Caco-2 (cell line): ENCODE data around the gene TSPAN1. TPM values are rescaled to one million over a fixed set of nuclear protein-coding genes. Genes with fewer than 3 reads are reported as not detected.

Experiments
- BruUV-seq: library from RNA; stranded (reverse); fragments of 400-500 nt; replicated peaks from 2 replicates; lab custom pipeline; 2021; lab: Mats Ljungman, UMichigan
- CTCF ChIA-PET: fragments of 300-600 bp; sonication (Branson Sonifier 250); formaldehyde crosslinking; loops from one replicate; lab custom pipeline; 2022; ENCODE audit warnings: antibody characterized with exemption; lab: Charles Lee
- POLR2A ChIA-PET: fragments of 300-600 bp; sonication (Branson Sonifier 250); formaldehyde crosslinking; loops from one replicate; lab custom pipeline; 2022; ENCODE audit warnings: antibody characterized with exemption; lab: Charles Lee
- DNase-seq, 2 experiments: peaks; one replicate each; pipeline versions ENCODE4 v3.0.0 to v3.0.0-alpha.2; 2020 to 2022
- H3K27me3 ChIP-seq: replicated peaks from 2 replicates; pipeline ENCODE4 v1.6.0; 2011; ENCODE audit warnings: low read length; ENCODE audit not compliant: control insufficient read depth, insufficient read depth
- H3K36me3 ChIP-seq: 2 replicates; pipeline ENCODE4 v1.5.1; 2011; ENCODE audit warnings: low read length; ENCODE audit not compliant: control insufficient read depth, insufficient read depth
- H3K4me1 ChIP-seq: fragments of 250-450 bp; sonication (Bioruptor Pico); 2 replicates; pipeline ENCODE4 v1.5.1; 2020; ENCODE audit warnings: mild to moderate bottlenecking
- H3K4me3 ChIP-seq: 2 replicates; pipeline ENCODE4 v1.5.1; 2011; ENCODE audit warnings: low read depth, mild to moderate bottlenecking, control low read depth, low read length
- H3K9me3 ChIP-seq: fragments of 250-450 bp; sonication (Bioruptor Pico); 2 replicates; pipeline ENCODE4 v1.5.1; 2020; ENCODE audit warnings: mild to moderate bottlenecking, moderate library complexity
- H3K27ac Mint-ChIP-seq: one replicate; pipeline ENCODE4 v1.8.0; 2022; ENCODE audit warnings: mixed read lengths; ENCODE audit not compliant: unreplicated experiment
- H3K27me3 Mint-ChIP-seq: one replicate; pipeline ENCODE4 v1.8.0; 2022; ENCODE audit warnings: mixed read lengths; ENCODE audit not compliant: insufficient read depth, unreplicated experiment
- H3K36me3 Mint-ChIP-seq: one replicate; pipeline ENCODE4 v1.8.0; 2022; ENCODE audit warnings: mild to moderate bottlenecking, mixed read lengths; ENCODE audit not compliant: insufficient read depth, unreplicated experiment
- H3K4me1 Mint-ChIP-seq: one replicate; pipeline ENCODE4 v1.8.0; 2022; ENCODE audit warnings: low read depth, mixed read lengths; ENCODE audit not compliant: unreplicated experiment
- H3K4me3 Mint-ChIP-seq: one replicate; pipeline ENCODE4 v1.8.0; 2022; ENCODE audit warnings: mild to moderate bottlenecking, moderate library complexity, mixed read lengths; ENCODE audit not compliant: unreplicated experiment
- H3K9me3 Mint-ChIP-seq: one replicate; pipeline ENCODE4 v1.8.0; 2022; ENCODE audit warnings: mixed read lengths; ENCODE audit not compliant: unreplicated experiment
- CTCF ChIP-seq, 2 experiments: fragments of 200-600 bp in 1 of 2; IDR thresholded peaks; 1 replicate in 1 of 2; 2 replicates in 1 of 2; pipeline versions ENCODE4 v1.5.1 to v1.8.0; 2011 to 2022; ENCODE audit warnings: antibody characterized with exemption in 1 of 2, control low read depth in 1 of 2, inconsistent platforms in 1 of 2, low read depth in 1 of 2, low read length in 1 of 2, mild to moderate bottlenecking in 1 of 2, moderate library complexity in 1 of 2; ENCODE audit not compliant: insufficient read depth in 1 of 2, severe bottlenecking in 1 of 2, unreplicated experiment in 1 of 2
- intact Hi-C: fragments of 100-400 bp; cut with micrococcal nuclease; formaldehyde crosslinking; loops from one replicate; pipeline ENCODE4 v1.10.0; 2022; ENCODE audit not compliant: unreplicated experiment
- total RNA-seq: library from RNA; stranded (reverse); gene quantifications from 2 replicates; pipeline ENCODE4 v1.2.3, GENCODE V29; 2022

The TSPAN1 gene
- total RNA-seq, 1 experiment from 2014 or later: 0.34 TPM

GRCh38 chr1:46148318-46148717 is 26.6 kb upstream of the TSPAN1 start:
- TF ChIP-seq CTCF (IDR thresholded peaks at IDR 0.05; ENCODE audit: insufficient read depth in 1 of 2, low read depth in 1 of 2, low read length in 1 of 2, severe bottlenecking in 1 of 2, unreplicated experiment in 1 of 2): no peak
- intact Hi-C loops: no loop called here

GRCh38 chr1:46150085-46150484 is 24.8 kb upstream of the TSPAN1 start:
- Histone ChIP-seq H3K4me3 (no peak overlapping the region), H3K27me3 (no peaks in the 10 kb centered on the region), H3K36me3 (no peaks in the 10 kb centered on the region), H3K4me1 (no peaks in the 10 kb centered on the region), H3K9me3 (no peaks in the 10 kb centered on the region)
- Mint-ChIP-seq H3K27ac (no peak overlapping the region), H3K4me3 (no peak overlapping the region), H3K36me3 (no peaks in the 10 kb centered on the region), H3K9me3 (no peaks in the 10 kb centered on the region), H3K27me3 (no peaks in the 10 kb centered on the region), H3K4me1 (peaks cover 6% of the 10 kb centered on the region)
- no peak for TF ChIP-seq CTCF (IDR thresholded peaks at IDR 0.05; ENCODE audit: insufficient read depth in 1 of 2, low read depth in 1 of 2, low read length in 1 of 2, severe bottlenecking in 1 of 2, unreplicated experiment in 1 of 2)
- DNase-seq: no peak
- ChIA-PET CTCF (interaction anchor here (0.5 kb wide), 1 partner anchor 73 kb away, joined by 3 read pairs; no protein-coding TSS in a partner anchor), POLR2A (no interaction called here)
- BruUV-seq: no TSS peak
- intact Hi-C loops: no loop called here

More at GRCh38 chr1:46148318-46148717, 26.6 kb upstream of the TSPAN1 start:
- Mint-ChIP-seq H3K9me3 (no peaks in the 10 kb centered on the region), H3K36me3 (no peaks in the 10 kb centered on the region), H3K27ac (no peak overlapping the region), H3K4me1 (peaks cover 6% of the 10 kb centered on the region), H3K27me3 (no peaks in the 10 kb centered on the region), H3K4me3 (no peak overlapping the region)
- no peak for DNase-seq
- POLR2A ChIA-PET: no interaction called here
- CTCF ChIA-PET: no interaction called here
- Histone ChIP-seq H3K36me3 (no peaks in the 10 kb centered on the region), H3K9me3 (no peaks in the 10 kb centered on the region), H3K27me3 (no peaks in the 10 kb centered on the region), H3K4me1 (no peaks in the 10 kb centered on the region), H3K4me3 (no peak overlapping the region)
- BruUV-seq: no TSS peak

GRCh38 chr1:46152016-46152415 is 22.9 kb upstream of the TSPAN1 start:
- intact Hi-C loops: no loop called here
- Mint-ChIP-seq H3K4me1 (peaks cover 6% of the 10 kb centered on the region), H3K27ac (no peak overlapping the region), H3K9me3 (no peaks in the 10 kb centered on the region), H3K36me3 (no peaks in the 10 kb centered on the region), H3K27me3 (no peaks in the 10 kb centered on the region), H3K4me3 (no peak overlapping the region)
- no peaks in the 10 kb centered on the region for H3K36me3 ChIP-seq
- H3K4me3 ChIP-seq: no peak overlapping the region
- H3K4me1 ChIP-seq: no peaks in the 10 kb centered on the region
- no TSS peak for BruUV-seq
- no peaks in the 10 kb centered on the region for H3K27me3 ChIP-seq
- CTCF ChIA-PET: no interaction called here
- no peak for TF ChIP-seq CTCF (IDR thresholded peaks at IDR 0.05; ENCODE audit: insufficient read depth in 1 of 2, low read depth in 1 of 2, low read length in 1 of 2, severe bottlenecking in 1 of 2, unreplicated experiment in 1 of 2)
- POLR2A ChIA-PET: no interaction called here
- DNase-seq: no peak
- no peaks in the 10 kb centered on the region for H3K9me3 ChIP-seq
